Measurements from ENCODE around the gene DNAH10.
A peak's percentile ranks its signal among the peaks of the same experiment; 100 is the strongest.

The DNAH10 gene

DNA sequence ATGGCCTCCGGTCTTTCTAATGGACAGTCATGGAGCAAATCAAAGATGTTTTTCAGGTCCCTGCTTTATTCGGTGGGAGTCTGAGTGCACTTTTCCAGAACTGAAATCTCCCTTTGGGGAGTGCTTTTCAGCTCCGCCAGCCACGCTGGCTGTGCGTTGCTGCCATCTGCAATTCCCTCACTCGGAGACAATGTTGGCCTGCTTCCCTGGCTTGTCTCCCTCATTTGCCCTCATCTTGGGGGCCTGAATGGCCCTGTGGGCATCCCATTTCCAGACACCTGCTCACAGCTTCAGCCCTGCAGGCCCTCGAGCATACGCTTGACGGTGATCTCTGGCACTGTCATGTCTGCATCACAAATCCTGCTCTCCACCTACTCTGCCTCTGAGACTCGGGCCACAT is 106.7 kb downstream of the DNAH10 start:
- no peak overlapping the region for H3K4me3 ChIP-seq
- H3K9ac ChIP-seq: no peak overlapping the region
- no peaks in the 10 kb centered on the region for H4K20me1 ChIP-seq

GRCh38 chr12:123873793-123874192 is 111.7 kb downstream of the DNAH10 start:
- peak overlapping the region; percentile 1 to 66 (median 33); a peak in 17 of 22 replicates for H3K4me2 ChIP-seq
- H3K36me3 ChIP-seq: no peaks in the 10 kb centered on the region
- no peaks in the 10 kb centered on the region for H4K20me1 ChIP-seq
- H3K9ac ChIP-seq: no peak overlapping the region
- TF ChIP-seq Cebpa-rat (IDR thresholded peaks at IDR 0.05): no peak
- peaks cover 27 to 39% (median 33%) of the 10 kb centered on the region in 10 experiments for H3K4me1 ChIP-seq
- no peak overlapping the region for H3K4me3 ChIP-seq
- H3K27ac ChIP-seq: no peak overlapping the region
- H3K27me3 ChIP-seq: no peaks in the 10 kb centered on the region
- H3K9me3 ChIP-seq (replicated peaks in 1 of 11): peaks cover 0 to 4% (median 0%) of the 10 kb centered on the region in 11 experiments; a peak in 2 of 22 replicates

More for the DNA sequence above, 106.7 kb downstream of the DNAH10 start:
- Histone ChIP-seq H3K27me3 (no peaks in the 10 kb centered on the region), H3K4me1 (peaks cover 22 to 34% (median 29%) of the 10 kb centered on the region in 10 experiments), H3K27ac (no peak overlapping the region), H3K4me2 (0 out of 22 replicates have a peak overlapping the region, but pooled peaks of 1 of the 11 experiments have one; percentile 72), H3K9me3 (replicated peaks in 1 of 11) (peaks cover 0 to 4% (median 0%) of the 10 kb centered on the region in 11 experiments; a peak in 2 of 22 replicates), H3K36me3 (no peaks in the 10 kb centered on the region)
- TF ChIP-seq Cebpa-rat (IDR thresholded peaks at IDR 0.05): no peak

DNA sequence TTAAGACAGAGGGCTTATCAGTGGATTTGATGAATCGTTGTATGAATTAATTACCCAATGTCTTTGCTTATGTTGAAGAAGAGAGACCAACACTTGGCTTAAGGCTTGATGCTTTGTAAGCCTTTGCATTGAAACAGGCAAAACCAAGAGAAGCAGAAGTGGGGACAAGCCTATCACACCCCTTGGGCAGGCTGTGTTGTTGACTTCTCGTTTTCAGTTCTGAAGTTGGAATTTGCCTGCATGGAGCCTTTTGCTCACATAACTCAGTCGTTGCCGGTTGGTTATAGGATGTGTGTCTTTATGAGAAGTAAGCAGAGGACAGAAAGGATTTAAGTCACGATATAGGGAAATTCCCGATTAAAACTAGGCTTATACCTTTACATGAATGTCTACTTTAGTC is 115.9 kb downstream of the DNAH10 start:
- no peak for TF ChIP-seq Cebpa-rat (IDR thresholded peaks at IDR 0.05)

GRCh38 chr12:123879101-123879500 is 117.0 kb downstream of the DNAH10 start:
- TF ChIP-seq Cebpa-rat (IDR thresholded peaks at IDR 0.05): no peak
- Histone ChIP-seq H3K4me2 (no peak overlapping the region), H3K27ac (no peak overlapping the region), H3K27me3 (no peaks in the 10 kb centered on the region), H3K4me3 (no peak overlapping the region), H3K9me3 (replicated peaks in 1 of 11) (peaks cover 0 to 5% (median 3%) of the 10 kb centered on the region in 11 experiments; a peak in 4 of 22 replicates), H4K20me1 (no peaks in the 10 kb centered on the region), H3K4me1 (peaks cover 0 to 2% (median under 1%) of the 10 kb centered on the region in 10 experiments; a peak in 13 of 20 replicates), H3K36me3 (no peaks in the 10 kb centered on the region), H3K9ac (no peak overlapping the region)

More for the DNA sequence above, 115.9 kb downstream of the DNAH10 start:
- Histone ChIP-seq H3K9me3 (replicated peaks in 1 of 11) (peaks cover 0 to 5% (median 3%) of the 10 kb centered on the region in 11 experiments; a peak in 2 of 22 replicates), H3K27ac (no peak overlapping the region), H4K20me1 (no peaks in the 10 kb centered on the region), H3K9ac (no peak overlapping the region), H3K27me3 (no peaks in the 10 kb centered on the region), H3K4me3 (no peak overlapping the region), H3K36me3 (no peaks in the 10 kb centered on the region), H3K4me2 (no peak overlapping the region), H3K4me1 (peaks cover 6 to 13% (median 12%) of the 10 kb centered on the region in 10 experiments; a peak in 16 of 20 replicates)

DNA sequence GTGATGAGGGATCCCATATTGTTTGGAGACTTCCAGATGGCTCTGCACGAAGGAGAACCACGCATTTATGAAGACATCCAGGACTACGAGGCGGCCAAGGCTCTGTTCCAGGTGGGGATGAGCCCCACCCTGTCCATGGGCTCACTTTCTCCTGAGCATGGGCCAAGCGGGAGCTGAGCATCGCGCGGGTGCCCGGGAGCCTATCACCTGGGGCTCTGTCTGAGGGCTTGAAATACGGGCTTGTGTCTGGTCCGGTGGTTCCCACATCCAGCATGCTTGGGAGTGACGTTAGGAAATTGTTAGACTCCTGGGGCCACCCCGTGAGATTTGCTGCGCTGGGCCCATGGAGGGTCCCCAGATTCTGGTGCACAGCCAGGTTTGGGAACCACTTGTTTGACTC is 117.6 kb downstream of the DNAH10 start:
- Histone ChIP-seq H3K27ac (no peak overlapping the region), H3K36me3 (no peaks in the 10 kb centered on the region), H3K9me3 (replicated peaks in 1 of 11) (peaks cover 0 to 9% (median 6%) of the 10 kb centered on the region in 11 experiments; a peak in 6 of 22 replicates), H3K27me3 (no peaks in the 10 kb centered on the region), H3K4me1 (no peaks in the 10 kb centered on the region), H4K20me1 (no peaks in the 10 kb centered on the region), H3K4me3 (no peak overlapping the region), H3K9ac (no peak overlapping the region), H3K4me2 (no peak overlapping the region)
- no peak for TF ChIP-seq Cebpa-rat (IDR thresholded peaks at IDR 0.05)

GRCh38 chr12:123882161-123882705 is 120.1 kb downstream of the DNAH10 start:
- Histone ChIP-seq H3K4me3 (no peak overlapping the region), H3K36me3 (no peaks in the 10 kb centered on the region), H3K27ac (no peak overlapping the region), H4K20me1 (no peaks in the 10 kb centered on the region), H3K4me2 (no peak overlapping the region), H3K27me3 (no peaks in the 10 kb centered on the region), H3K4me1 (peaks cover 4 to 14% (median 12%) of the 10 kb centered on the region in 10 experiments; a peak in 17 of 20 replicates), H3K9ac (no peak overlapping the region), H3K9me3 (replicated peaks in 1 of 11) (peaks cover 0 to 9% (median 6%) of the 10 kb centered on the region in 11 experiments; a peak in 6 of 22 replicates)
- TF ChIP-seq Cebpa-rat (IDR thresholded peaks at IDR 0.05): no peak

DNA sequence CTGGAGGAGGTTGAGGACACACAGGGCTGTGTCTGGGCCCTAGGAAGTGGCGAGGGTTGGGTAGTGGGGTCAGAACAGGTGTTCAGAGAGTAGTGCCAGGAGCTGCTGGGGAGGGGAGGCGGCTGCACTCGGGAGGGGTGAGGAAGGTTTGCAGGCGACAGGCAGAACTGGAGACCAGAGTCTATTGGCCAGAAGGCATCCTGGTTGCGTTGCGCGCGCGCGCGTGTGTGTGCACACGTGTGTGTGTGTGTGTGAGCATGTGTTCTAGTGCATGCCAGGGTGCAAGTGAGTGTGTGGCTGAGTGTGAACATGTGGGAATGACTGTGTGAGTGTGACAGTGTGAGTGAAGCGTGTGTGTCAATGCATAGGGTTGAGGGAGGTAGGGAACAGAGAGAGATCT is 124.2 kb downstream of the DNAH10 start:
- Histone ChIP-seq H3K4me1 (peaks cover 33 to 55% (median 52%) of the 10 kb centered on the region in 10 experiments), H3K36me3 (no peaks in the 10 kb centered on the region), H3K9me3 (replicated peaks in 1 of 11) (peaks cover 0 to 9% (median 6%) of the 10 kb centered on the region in 11 experiments; a peak in 6 of 22 replicates), H4K20me1 (no peaks in the 10 kb centered on the region), H3K9ac (no peak overlapping the region), H3K27ac (peak overlapping the region in 1 of 11 experiments; percentile 89; a peak in 1 of 22 replicates), H3K4me3 (no peak overlapping the region), H3K27me3 (no peaks in the 10 kb centered on the region), H3K4me2 (peak overlapping the region in 6 of 11 experiments; percentile 49 to 93 (median 84); a peak in 10 of 22 replicates)
- TF ChIP-seq Cebpa-rat (IDR thresholded peaks at IDR 0.05): no peak

DNA sequence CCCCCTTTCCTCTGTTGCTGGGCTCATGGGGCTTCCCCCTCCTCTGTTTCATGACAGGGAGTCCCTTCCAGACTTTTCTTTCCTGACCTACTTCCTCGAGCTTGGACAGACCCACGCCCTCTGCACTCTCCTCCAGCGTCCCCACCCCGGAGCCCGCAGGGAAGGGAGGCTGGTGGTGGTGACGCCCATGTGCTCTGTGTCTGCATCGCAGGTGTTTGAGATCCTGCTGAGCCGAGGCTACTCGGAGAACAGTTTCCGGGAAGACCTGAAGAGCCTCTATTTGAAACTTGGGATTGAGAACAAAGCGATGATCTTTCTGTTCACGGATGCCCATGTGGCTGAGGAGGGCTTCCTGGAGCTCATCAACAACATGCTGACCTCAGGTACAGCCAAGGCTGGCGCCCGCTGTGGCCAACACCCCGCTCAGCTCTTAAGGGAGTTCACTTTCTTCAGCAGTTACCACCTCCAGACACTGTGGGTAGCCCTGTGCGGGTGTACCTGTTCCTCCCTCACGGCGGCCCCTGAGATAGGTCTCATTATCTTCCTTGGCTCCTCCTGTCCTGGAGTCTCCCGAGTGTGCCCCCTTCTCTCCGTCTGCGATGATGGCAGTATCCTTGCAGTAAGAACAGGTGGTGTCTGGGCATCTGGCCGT is 125.0 kb downstream of the DNAH10 start:
- no peaks in the 10 kb centered on the region for H3K27me3 ChIP-seq
- no peaks in the 10 kb centered on the region for H4K20me1 ChIP-seq
- no peak overlapping the region for H3K9ac ChIP-seq
- no peak overlapping the region for H3K4me3 ChIP-seq
- TF ChIP-seq Cebpa-rat (IDR thresholded peaks at IDR 0.05): no peak
- peak overlapping the region in 8 of 11 experiments; percentile 3 to 93 (median 82); a peak in 14 of 22 replicates for H3K4me2 ChIP-seq
- H3K4me1 ChIP-seq: peaks cover 41 to 63% (median 60%) of the 10 kb centered on the region in 10 experiments
- H3K9me3 ChIP-seq (replicated peaks in 1 of 11): peaks cover 0 to 8% (median 4%) of the 10 kb centered on the region in 11 experiments; a peak in 5 of 22 replicates
- no peaks in the 10 kb centered on the region for H3K36me3 ChIP-seq
- H3K27ac ChIP-seq: peak overlapping the region in 8 of 11 experiments; percentile 10 to 94 (median 84); a peak in 13 of 22 replicates

DNA sequence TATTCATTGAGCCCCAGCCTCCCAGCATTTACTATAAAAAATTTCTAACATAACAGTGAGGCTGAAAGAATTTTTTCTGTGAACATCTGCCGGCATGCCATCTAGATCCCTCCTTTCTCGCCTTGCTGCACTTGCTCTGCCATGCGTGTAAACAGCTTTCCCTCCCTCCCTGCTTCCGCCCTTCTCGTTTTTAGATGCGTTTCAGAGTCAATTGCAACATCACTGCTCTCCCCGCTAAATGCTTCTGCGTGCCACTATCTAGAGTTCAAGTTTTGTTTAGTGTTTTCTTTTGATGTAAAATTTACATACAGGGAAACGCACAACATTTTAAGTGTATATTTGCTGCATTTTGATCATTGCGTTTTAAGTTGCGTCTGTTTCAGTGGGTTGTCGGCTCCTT is 126.9 kb downstream of the DNAH10 start:
- H3K4me1 ChIP-seq: peaks cover 41 to 76% (median 67%) of the 10 kb centered on the region in 10 experiments
- peak overlapping the region; percentile 70 to 93 (median 84) for H3K4me2 ChIP-seq
- H4K20me1 ChIP-seq: no peaks in the 10 kb centered on the region
- peaks cover 0 to 8% (median 4%) of the 10 kb centered on the region in 11 experiments; a peak in 5 of 22 replicates for H3K9me3 ChIP-seq (replicated peaks in 1 of 11)
- H3K4me3 ChIP-seq: peak overlapping the region in 7 of 10 experiments; percentile 37 to 59 (median 49); a peak in 12 of 20 replicates
- peak; percentile 27 to 97 (median 91); a peak in 19 of 22 replicates for TF ChIP-seq Cebpa-rat (IDR thresholded peaks at IDR 0.05)
- H3K36me3 ChIP-seq: no peaks in the 10 kb centered on the region
- H3K27ac ChIP-seq: peak overlapping the region in 9 of 11 experiments; percentile 61 to 94 (median 84); a peak in 18 of 22 replicates
- peak overlapping the region in 9 of 11 experiments; percentile 39 to 80 (median 74); a peak in 17 of 22 replicates for H3K9ac ChIP-seq
- no peaks in the 10 kb centered on the region for H3K27me3 ChIP-seq

Measured in BLaER1 treated with 17β-estradiol and CSF1 and Interleukin-3, amounts not matched to agents 10 nM and 100 nM (cell line).